Activated T-helper 2 cell treated with anti-CD3 and anti-CD28 coated beads, Interferon-gamma antibody, Interleukin-2, Interleukin-4, amounts not matched to agents 10 μg/mL and 5 μg/mL and 100 μg/mL, durations not matched to agents 14 hours and 24 hours and 36 hours (primary cell): Measurements from ENCODE around the gene SCIMP. TPM values are rescaled to one million over a fixed set of nuclear protein-coding genes. Genes with fewer than 3 reads are reported as not detected.
"Not testable (repeated sequence)": the region's sequence is repeated elsewhere in the genome, so short reads cannot be mapped to it uniquely, and the experiment has no call there.

Experiments
- DNase-seq: peaks from one replicate; pipeline ENCODE4 v3.0.0; 2021; ENCODE audit warnings: low spot score
- H3K27ac Mint-ChIP-seq: one replicate; pipeline ENCODE4 v1.8.0; 2021; ENCODE audit warnings: mixed read lengths
- H3K27me3 Mint-ChIP-seq: one replicate; pipeline ENCODE4 v1.8.0; 2021; ENCODE audit warnings: low read depth, mixed read lengths
- H3K36me3 Mint-ChIP-seq: one replicate; pipeline ENCODE4 v1.8.0; 2021; ENCODE audit warnings: low read depth, mixed read lengths
- H3K4me1 Mint-ChIP-seq: one replicate; pipeline ENCODE4 v1.8.0; 2021; ENCODE audit warnings: low read depth, mixed read lengths
- H3K4me3 Mint-ChIP-seq: one replicate; pipeline ENCODE4 v1.8.0; 2021; ENCODE audit warnings: low read depth, mild to moderate bottlenecking, moderate library complexity, mixed read lengths
- H3K9me3 Mint-ChIP-seq: one replicate; pipeline ENCODE4 v1.8.0; 2021; ENCODE audit warnings: mixed read lengths
- intact Hi-C: fragments of 100-400 bp; cut with micrococcal nuclease; formaldehyde crosslinking; loops from one replicate; pipeline ENCODE4 v1.15.1; 2023
- total RNA-seq: library from RNA; stranded (reverse); gene quantifications from 2 replicates; pipeline ENCODE4 v1.2.3, GENCODE V29; 2022

Gene SCIMP
- total RNA-seq, 1 donor from 2014 or later = not detected

DNA sequence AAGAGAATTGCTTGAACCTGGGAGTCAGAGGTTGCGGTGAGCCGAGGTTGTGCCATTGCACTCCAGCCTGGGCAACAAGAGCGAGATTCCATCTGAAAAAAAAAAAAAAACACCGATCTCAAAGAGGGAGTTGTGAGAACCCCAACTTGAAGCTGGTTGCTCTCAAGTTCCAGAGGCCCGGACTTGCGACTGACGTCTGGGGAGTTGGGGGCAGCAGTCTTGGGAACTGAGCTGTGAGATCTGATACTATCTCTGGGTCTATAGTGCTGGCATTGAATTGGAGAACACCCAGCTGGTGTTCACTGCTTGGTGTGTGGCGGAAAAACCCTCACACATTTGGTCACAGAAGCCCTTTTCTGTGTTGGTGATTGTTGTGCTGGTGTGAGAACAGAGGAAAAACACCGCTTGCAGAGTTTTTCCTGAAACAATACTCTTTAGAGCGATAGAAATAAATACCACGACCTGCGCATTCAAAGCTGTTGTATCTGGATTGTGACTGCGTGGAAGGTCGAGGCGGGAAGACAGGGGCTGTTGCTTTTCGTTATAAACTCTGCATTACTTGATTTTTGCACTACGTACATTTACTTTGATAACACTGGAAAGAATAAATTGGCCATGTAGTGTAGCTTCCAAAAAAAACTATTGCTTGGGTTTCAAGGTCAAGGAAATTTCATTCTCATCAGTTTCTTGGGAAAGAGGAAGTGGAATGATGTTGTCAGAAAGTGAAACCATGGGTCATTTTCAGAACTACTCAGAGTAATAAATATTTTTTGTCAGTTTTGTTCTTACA is 8.8 kb downstream of the SCIMP start:
- Mint-ChIP-seq H3K4me3 (no peak overlapping the region), H3K27ac (no peak overlapping the region), H3K36me3 (no peaks in the 10 kb centered on the region), H3K9me3 (no peaks in the 10 kb centered on the region), H3K27me3 (no peaks in the 10 kb centered on the region), H3K4me1 (peaks cover 7% of the 10 kb centered on the region)
- DNase-seq = no peak
- intact Hi-C loops = no loop called here

DNA sequence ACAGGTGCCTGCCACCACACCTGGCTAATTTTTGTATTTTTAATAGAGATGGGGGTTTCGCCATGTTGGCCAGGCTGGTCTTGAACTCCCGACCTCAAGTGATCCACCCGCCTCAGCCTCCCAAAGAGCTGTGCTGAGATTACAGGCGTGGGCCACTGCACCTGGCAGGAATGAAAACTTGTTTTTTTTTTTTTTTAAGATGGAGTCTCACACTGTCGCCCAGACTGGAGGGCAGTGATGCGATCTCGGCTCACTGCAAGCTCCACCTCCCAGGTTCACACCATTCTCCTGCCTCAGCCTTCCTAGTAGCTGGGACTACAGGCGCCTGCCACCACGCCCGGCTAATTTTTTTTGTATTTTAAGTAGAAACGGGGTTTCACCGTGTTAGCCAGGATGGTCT is 12.7 kb downstream of the SCIMP start:
- H3K9me3 Mint-ChIP-seq, H3K27ac Mint-ChIP-seq, intact Hi-C loops, H3K4me1 Mint-ChIP-seq, H3K4me3 Mint-ChIP-seq, H3K27me3 Mint-ChIP-seq, DNase-seq, H3K36me3 Mint-ChIP-seq: not testable (repeated sequence)

DNA sequence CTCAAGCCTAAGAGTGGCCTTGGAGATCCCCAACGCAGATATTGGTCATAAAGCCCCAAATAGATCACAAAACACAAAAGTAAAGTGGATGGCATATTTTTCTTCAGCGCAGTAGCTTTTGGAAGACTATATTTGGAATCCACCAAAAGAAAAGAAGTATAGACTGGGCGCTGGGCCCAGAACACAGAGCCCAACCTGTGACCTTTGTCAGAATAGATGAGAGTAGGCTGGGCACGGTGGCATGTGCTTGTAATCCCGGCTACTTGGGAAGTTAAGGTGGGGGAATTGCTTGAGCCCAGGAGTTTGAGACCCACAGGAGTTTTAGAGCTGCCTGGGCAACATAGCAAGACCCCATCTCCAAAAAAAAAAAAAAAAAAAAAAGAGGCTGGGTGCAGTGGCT is 14.6 kb downstream of the SCIMP start:
- no peaks in the 10 kb centered on the region for H3K9me3 Mint-ChIP-seq
- no peaks in the 10 kb centered on the region for H3K4me1 Mint-ChIP-seq
- H3K27me3 Mint-ChIP-seq = no peaks in the 10 kb centered on the region
- no peak overlapping the region for H3K27ac Mint-ChIP-seq
- no peak overlapping the region for H3K4me3 Mint-ChIP-seq
- no peaks in the 10 kb centered on the region for H3K36me3 Mint-ChIP-seq
- DNase-seq = no peak
- intact Hi-C loops = no loop called here

DNA sequence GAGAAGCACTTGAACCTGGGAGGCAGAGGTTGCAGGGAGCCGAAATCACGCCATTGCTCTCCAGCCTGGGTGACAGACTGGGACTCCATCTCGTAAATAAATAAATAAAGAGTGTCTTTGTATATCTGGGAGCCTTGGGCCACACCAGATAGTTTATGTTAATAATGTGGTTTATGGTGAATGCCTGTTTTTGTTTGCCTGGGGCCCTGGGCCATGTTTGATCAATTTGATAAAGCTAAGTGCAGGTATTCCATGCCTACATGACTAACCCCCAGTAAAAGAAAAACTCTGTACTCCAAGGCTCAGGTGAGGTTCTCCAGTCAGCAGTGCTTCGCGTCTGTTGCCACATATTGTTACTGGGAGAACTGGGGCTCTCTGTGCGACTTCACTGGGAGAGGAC is 15.1 kb downstream of the SCIMP start:
- Mint-ChIP-seq H3K27ac (no peak overlapping the region), H3K27me3 (no peaks in the 10 kb centered on the region), H3K36me3 (no peaks in the 10 kb centered on the region), H3K4me1 (no peaks in the 10 kb centered on the region), H3K9me3 (no peaks in the 10 kb centered on the region), H3K4me3 (no peak overlapping the region)
- intact Hi-C loops = no loop called here
- DNase-seq = no peak

DNA sequence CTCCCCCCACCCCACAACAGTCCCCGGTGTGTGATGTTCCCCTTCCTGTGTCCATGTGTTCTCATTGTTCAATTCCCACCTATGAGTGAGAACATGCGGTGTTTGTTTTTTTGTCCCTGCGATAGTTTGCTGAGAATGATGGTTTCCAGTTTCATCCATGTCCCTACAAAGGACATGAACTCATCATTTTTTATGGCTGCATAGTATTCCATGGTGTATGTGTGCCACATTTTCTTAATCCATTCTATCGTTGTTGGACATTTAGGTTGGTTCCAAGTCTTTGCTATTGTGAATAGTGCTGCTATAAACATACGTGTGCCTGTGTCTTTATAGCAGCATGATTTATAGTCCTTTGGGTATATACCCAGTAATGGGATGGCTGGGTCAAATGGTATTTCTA is 17.1 kb downstream of the SCIMP start:
- H3K36me3 Mint-ChIP-seq, DNase-seq, H3K4me1 Mint-ChIP-seq, H3K4me3 Mint-ChIP-seq, H3K27me3 Mint-ChIP-seq, intact Hi-C loops, H3K27ac Mint-ChIP-seq, H3K9me3 Mint-ChIP-seq: not testable (repeated sequence)

DNA sequence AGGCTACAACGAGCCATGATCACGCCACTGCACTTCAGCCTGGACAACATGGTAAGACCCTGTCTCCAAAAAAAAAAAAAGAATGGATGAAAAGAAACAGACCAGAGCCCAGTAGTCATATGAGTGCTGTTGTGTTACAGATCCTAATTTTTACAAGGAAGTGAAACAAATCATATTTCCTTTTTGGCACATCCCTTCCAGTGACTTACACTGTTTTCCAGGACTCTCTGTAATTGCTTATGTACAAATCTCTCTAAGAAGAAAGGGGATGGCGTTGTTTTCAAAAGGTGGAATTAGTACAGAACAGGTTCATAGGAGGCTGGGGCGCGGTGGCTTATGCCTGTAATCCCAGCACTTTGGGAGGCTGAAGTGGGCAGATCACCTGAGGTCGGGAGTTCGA is 23.2 kb downstream of the SCIMP start:
- no peak for DNase-seq
- H3K36me3 Mint-ChIP-seq = no peaks in the 10 kb centered on the region
- no peaks in the 10 kb centered on the region for H3K9me3 Mint-ChIP-seq
- intact Hi-C loops = no loop called here
- H3K4me3 Mint-ChIP-seq = no peak overlapping the region
- no peak overlapping the region for H3K27ac Mint-ChIP-seq
- no peaks in the 10 kb centered on the region for H3K27me3 Mint-ChIP-seq
- H3K4me1 Mint-ChIP-seq = no peaks in the 10 kb centered on the region

DNA sequence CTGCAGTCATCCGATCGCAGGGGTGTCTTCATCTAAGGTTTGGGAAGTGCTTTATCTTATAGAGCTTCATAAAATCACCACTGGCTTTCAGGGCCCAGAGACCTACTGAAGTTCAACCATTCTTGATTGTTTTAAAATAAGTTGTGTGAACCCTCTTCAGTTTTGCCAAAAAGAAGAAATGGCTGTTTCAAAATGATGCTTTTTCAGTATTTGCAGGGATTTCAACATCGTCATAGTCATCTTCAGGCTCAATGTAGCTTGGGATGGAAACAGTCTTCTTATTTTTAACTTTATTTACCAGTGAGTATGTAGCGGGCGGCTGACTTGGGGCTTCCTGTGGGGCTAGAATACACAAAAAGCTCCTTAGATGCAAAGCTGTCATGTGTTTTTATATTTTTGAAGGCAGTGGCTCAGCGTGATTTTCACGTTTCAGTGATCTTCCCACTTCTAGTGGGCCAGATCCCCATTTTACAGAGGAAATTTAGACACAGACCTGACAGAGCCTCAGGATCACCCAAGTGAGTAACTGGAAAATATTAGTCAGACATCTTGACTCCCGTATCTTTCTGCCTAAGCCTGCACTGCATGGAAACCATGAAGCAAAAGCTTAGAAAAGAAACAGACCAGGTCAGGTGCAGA is 23.9 kb downstream of the SCIMP start:
- Mint-ChIP-seq H3K9me3 (no peaks in the 10 kb centered on the region), H3K27me3 (no peaks in the 10 kb centered on the region), H3K36me3 (no peaks in the 10 kb centered on the region), H3K4me1 (no peaks in the 10 kb centered on the region), H3K4me3 (no peak overlapping the region), H3K27ac (no peak overlapping the region)
- intact Hi-C loops = no loop called here
- DNase-seq = no peak

DNA sequence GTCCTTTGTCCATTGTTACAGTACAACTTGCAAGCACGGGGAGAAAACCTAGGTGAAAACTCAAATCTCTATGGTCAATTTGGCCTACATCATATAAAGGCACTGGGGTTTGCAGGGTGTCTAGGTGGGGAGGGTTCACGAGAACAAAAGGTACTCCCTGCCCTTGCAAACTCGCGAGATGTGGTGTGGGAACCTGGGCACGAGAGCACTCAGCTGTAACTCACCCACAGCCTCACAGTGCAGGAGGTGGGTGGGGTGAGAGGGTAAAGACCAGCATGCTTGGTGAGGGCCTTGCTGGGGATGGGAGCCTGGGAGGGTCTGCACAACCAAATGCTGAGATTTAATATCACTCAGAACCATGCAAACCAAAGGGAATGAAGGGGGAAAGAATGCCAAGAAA is 24.6 kb downstream of the SCIMP start:
- no peak for DNase-seq
- H3K9me3 Mint-ChIP-seq = no peaks in the 10 kb centered on the region
- H3K4me1 Mint-ChIP-seq = no peaks in the 10 kb centered on the region
- no peak overlapping the region for H3K27ac Mint-ChIP-seq
- no peaks in the 10 kb centered on the region for H3K36me3 Mint-ChIP-seq
- H3K4me3 Mint-ChIP-seq = no peak overlapping the region
- no peaks in the 10 kb centered on the region for H3K27me3 Mint-ChIP-seq
- intact Hi-C loops = no loop called here

DNA sequence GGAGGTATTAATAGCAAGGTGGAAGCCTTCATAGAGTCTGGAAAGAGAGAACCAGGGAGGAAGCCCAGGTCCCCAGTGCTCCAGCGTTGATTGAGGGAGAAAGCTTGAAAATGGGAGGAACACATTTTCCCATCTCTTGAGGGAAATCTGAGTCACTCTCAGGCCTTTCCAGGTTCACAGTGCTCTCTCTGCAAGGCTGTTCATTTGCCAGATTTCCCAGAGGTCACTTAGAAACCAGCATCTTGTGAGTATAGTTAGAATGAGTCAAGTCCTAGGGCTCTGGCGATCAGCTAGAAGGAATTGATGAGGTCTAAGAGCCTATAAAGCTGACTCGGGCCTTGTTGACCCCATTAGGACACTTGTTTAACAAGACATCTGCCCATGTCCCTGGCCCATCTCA is 25.3 kb downstream of the SCIMP start:
- intact Hi-C loops = no loop called here
- H3K4me3 Mint-ChIP-seq = no peak overlapping the region
- no peaks in the 10 kb centered on the region for H3K9me3 Mint-ChIP-seq
- no peak overlapping the region for H3K27ac Mint-ChIP-seq
- no peaks in the 10 kb centered on the region for H3K36me3 Mint-ChIP-seq
- H3K27me3 Mint-ChIP-seq = no peaks in the 10 kb centered on the region
- no peak for DNase-seq
- no peaks in the 10 kb centered on the region for H3K4me1 Mint-ChIP-seq

DNA sequence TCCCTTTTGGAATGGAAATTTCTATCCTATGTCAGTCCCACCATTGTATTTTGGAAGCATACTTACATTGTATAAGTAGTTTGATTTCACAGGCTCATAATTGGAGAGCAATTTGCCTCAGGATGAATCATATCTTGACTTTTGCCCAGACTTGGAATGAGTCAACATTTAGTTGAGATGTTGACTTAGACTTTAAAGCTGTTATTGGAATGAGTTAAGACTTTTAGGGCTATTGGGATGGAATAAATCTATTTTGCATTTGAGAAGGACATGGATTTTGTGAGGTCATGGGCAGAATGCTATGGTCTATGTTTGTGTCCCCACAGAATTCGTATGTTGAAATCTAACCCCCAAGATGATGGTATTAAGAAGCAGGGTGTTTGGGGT is 30.8 kb downstream of the SCIMP start:
- intact Hi-C loops = no loop called here
- peaks cover 6% of the 10 kb centered on the region for H3K9me3 Mint-ChIP-seq
- H3K27ac Mint-ChIP-seq = no peak overlapping the region
- H3K4me1 Mint-ChIP-seq = peaks cover 5% of the 10 kb centered on the region
- DNase-seq = no peak
- H3K27me3 Mint-ChIP-seq = no peaks in the 10 kb centered on the region
- H3K4me3 Mint-ChIP-seq = no peak overlapping the region
- no peaks in the 10 kb centered on the region for H3K36me3 Mint-ChIP-seq

DNA sequence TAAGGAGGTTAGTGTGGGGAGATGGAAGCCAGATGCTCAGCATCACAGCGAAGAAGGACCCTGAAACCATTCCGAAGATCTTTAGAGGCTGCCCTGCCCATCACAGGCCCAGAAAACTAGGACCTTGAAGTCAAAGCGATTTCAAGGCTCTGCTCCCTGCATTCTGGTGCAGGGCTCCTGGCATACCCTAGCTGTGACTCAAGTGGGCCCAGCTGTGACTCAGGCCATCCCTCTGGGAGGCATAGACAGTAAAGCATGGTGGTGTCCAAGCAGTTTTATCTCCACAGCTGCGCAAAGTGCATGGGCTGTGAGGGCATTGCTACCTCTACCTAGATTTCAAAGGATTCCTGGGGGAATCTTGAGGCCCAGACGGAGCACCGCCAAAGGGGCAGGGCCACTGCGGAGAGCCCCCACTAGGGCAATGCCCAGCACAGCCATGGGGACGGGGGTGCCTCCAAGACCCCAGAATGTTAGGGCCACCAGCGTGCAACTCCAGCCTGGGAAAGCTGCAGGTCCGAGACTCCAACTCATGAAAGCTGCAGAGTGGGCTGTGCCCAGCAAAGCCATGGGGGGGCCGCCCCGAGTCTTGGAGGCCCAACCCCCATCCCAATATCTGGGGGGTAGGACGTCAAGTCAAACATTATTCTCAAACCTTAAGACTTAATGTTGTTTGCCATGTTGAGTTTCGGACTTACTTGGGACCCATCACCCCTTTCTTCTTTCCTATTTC is 31.3 kb downstream of the SCIMP start:
- no peak overlapping the region for H3K27ac Mint-ChIP-seq
- intact Hi-C loops = no loop called here

DNA sequence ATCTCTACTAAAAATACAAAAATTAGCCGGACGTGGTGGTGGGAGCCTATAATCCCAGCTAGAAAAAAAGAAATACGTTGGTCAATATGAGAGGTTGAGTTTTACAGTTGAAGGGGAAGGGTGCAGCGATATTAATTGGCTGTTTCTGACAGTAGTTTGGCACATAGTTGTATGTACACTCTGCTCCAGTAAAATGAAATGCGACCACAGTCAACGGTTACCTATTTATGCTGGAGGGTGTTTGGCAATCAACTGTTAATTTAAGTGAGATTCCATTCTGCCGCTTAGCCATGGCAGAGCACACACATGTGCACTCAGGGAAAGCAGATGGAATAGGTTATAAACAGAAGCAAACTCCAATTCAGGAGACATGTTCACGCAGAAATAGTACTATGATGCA is 33.6 kb downstream of the SCIMP start:
- H3K27me3 Mint-ChIP-seq = no peaks in the 10 kb centered on the region
- H3K36me3 Mint-ChIP-seq = no peaks in the 10 kb centered on the region
- no peak overlapping the region for H3K27ac Mint-ChIP-seq
- intact Hi-C loops = no loop called here
- H3K4me1 Mint-ChIP-seq = peaks cover 5% of the 10 kb centered on the region
- peaks cover 6% of the 10 kb centered on the region for H3K9me3 Mint-ChIP-seq
- no peak for DNase-seq
- no peak overlapping the region for H3K4me3 Mint-ChIP-seq

More for the DNA sequence above, 31.3 kb downstream of the SCIMP start:
- Mint-ChIP-seq H3K9me3 (peaks cover 6% of the 10 kb centered on the region), H3K27me3 (no peaks in the 10 kb centered on the region), H3K4me1 (peaks cover 5% of the 10 kb centered on the region), H3K4me3 (no peak overlapping the region), H3K36me3 (no peaks in the 10 kb centered on the region)
- DNase-seq = no peak

DNA sequence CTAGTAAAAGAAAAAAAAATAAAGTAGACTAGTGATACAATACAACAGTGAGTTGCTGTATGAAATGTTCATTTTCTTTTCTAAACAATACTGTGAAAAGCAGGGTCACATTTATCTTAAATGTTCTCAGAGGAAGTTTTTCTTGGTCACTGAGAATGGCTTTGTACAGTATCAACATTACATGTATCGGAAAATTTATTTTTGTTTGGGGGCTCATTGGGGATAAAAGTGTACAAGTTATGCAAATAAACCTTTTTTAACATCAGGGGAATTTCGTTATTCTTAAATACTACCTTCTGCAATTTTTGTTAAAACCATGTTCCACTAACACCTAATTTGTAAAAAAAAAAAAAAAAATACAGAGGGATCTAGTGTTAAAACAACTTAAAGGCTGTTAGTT is 34.3 kb downstream of the SCIMP start:
- peaks cover 6% of the 10 kb centered on the region for H3K9me3 Mint-ChIP-seq
- no peaks in the 10 kb centered on the region for H3K27me3 Mint-ChIP-seq
- no peak overlapping the region for H3K4me3 Mint-ChIP-seq
- intact Hi-C loops = no loop called here
- H3K4me1 Mint-ChIP-seq = peaks cover 5% of the 10 kb centered on the region
- H3K27ac Mint-ChIP-seq = no peak overlapping the region
- no peak for DNase-seq
- no peaks in the 10 kb centered on the region for H3K36me3 Mint-ChIP-seq
